ENCODE results near the gene TSPAN18.

Gene TSPAN18

DNA sequence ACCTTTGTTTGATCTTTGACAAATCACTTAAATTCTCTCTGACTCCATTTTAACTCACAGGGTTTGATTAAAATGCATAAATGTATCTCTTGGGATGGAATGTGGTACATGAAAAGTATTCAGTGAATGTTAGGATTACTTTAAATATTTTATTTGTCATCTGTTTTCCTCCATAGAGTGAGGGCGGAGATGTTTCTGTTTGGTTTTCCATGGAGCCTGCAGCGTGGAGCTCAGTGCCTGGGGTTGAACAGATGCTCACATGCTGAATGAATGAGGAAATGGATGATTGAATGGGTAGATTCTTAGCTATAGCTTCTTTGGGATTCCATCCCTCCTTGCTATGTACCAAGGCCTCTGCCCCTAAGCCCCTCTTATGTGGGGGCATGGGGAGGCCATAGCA is 10.0 kb downstream of the TSPAN18 start:
- H3K27ac ChIP-seq (ENCODE audit: insufficient read depth, low read length, poor library complexity, severe bottlenecking): no peak overlapping the region
- no peaks in the 10 kb centered on the region for H3K27me3 ChIP-seq (replicated peaks; ENCODE audit: control insufficient read depth, insufficient read depth, low read length, poor library complexity, severe bottlenecking)
- no peaks in the 10 kb centered on the region for H3K4me1 ChIP-seq (ENCODE audit: control insufficient read depth, insufficient read depth, low read length, poor library complexity, severe bottlenecking)
- H3K36me3 ChIP-seq (ENCODE audit: control insufficient read depth, insufficient read depth, low read length): peaks cover 9% of the 10 kb centered on the region
- no peak overlapping the region for H3K4me3 ChIP-seq (ENCODE audit: insufficient read depth, low read depth, low read length, poor library complexity, severe bottlenecking)
- no peak for DNase-seq
- no peaks in the 10 kb centered on the region for H3K9me3 ChIP-seq (ENCODE audit: control insufficient read depth, low read length)

DNA sequence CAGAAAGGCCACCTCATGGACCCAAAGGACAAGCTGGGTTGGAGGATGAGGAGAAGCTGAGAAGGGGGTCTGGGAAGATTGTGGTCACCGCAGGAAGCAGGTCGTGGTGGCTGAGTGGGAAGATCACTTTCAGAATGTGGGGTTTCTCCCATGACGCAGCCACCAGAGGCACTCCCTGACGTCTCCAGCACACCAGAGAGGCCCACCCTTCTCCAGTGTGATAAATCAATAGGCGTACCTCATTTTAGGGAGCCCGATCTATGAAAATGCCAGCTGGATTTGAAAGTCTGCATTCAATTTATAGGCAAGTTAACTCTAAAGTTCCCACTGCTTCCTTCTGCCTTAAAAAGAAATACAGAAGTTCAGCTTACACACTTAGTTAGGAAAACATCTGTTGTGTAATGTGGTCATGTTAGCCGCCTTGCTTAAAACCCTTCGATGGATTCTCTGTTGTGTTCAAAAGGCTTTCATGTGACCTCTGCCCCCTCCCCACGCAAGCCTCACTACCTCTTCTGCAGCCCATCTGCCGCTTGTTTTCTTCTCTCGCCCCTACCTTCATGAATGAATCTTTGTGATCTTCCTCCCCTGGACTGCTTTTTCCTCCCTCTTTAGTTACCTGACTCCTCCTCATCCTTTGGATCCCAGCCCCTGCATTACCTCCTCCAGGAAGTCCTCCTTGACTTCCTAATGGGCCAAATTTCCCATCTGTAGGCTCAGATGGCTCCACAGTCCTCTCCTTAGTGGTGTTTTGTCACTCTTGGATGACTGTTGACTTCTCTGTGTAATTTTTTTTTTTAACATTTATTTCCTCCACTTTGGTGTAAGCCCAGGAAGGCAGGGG is 10.7 kb downstream of the TSPAN18 start:
- Histone ChIP-seq H3K4me3 (ENCODE audit: insufficient read depth, low read depth, low read length, poor library complexity, severe bottlenecking) (no peak overlapping the region), H3K36me3 (ENCODE audit: control insufficient read depth, insufficient read depth, low read length) (peaks cover 9% of the 10 kb centered on the region), H3K27me3 (replicated peaks; ENCODE audit: control insufficient read depth, insufficient read depth, low read length, poor library complexity, severe bottlenecking) (no peaks in the 10 kb centered on the region), H3K9me3 (ENCODE audit: control insufficient read depth, low read length) (no peaks in the 10 kb centered on the region), H3K4me1 (ENCODE audit: control insufficient read depth, insufficient read depth, low read length, poor library complexity, severe bottlenecking) (no peaks in the 10 kb centered on the region), H3K27ac (ENCODE audit: insufficient read depth, low read length, poor library complexity, severe bottlenecking) (no peak overlapping the region)
- DNase-seq: no peak

DNA sequence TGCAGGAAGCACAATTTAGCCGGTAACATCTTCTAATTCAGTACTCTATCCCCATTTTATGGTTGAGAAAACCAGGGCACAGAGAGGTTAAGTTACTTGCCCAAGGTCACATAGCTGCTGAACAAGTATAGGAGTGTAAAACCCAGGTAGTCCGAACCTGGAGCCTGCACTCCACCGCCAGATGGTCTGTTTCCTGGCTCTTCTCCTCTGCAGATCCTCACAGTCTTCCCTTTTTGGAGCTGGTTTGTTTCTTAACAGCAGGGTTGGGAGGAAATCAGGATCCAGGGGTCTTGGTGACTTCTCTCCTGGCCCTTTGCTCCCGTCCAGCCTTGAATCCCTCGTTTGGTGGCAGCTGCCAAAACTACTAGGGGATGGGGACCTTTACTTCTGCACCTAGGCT is 12.0 kb downstream of the TSPAN18 start:
- Histone ChIP-seq H3K9me3 (ENCODE audit: control insufficient read depth, low read length) (no peaks in the 10 kb centered on the region), H3K27me3 (replicated peaks; ENCODE audit: control insufficient read depth, insufficient read depth, low read length, poor library complexity, severe bottlenecking) (no peaks in the 10 kb centered on the region), H3K4me1 (ENCODE audit: control insufficient read depth, insufficient read depth, low read length, poor library complexity, severe bottlenecking) (no peaks in the 10 kb centered on the region), H3K4me3 (ENCODE audit: insufficient read depth, low read depth, low read length, poor library complexity, severe bottlenecking) (no peak overlapping the region), H3K36me3 (ENCODE audit: control insufficient read depth, insufficient read depth, low read length) (peaks cover 9% of the 10 kb centered on the region), H3K27ac (ENCODE audit: insufficient read depth, low read length, poor library complexity, severe bottlenecking) (no peak overlapping the region)
- DNase-seq: no peak

DNA sequence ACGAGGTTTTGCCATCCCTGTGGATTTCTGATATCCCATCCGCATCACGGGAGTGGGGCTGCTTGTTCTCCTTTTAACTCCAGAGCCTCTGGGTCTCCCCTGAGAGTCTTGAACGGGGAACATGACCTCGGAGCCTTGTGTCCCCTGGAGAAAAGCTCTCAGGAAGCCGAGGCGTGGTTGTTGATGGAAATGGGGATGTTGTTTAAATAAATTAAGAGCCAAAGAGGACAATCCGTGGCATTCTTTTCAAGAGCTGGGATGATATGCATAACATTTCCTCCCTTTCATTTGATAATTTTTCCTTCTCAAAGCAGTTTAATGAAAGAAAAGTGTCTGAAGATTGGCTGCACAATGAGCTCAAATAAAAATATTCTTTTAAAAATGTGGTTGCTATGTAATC is 14.2 kb downstream of the TSPAN18 start:
- DNase-seq: no peak
- H3K27ac ChIP-seq (ENCODE audit: insufficient read depth, low read length, poor library complexity, severe bottlenecking): no peak overlapping the region
- H3K4me3 ChIP-seq (ENCODE audit: insufficient read depth, low read depth, low read length, poor library complexity, severe bottlenecking): no peak overlapping the region
- no peaks in the 10 kb centered on the region for H3K27me3 ChIP-seq (replicated peaks; ENCODE audit: control insufficient read depth, insufficient read depth, low read length, poor library complexity, severe bottlenecking)
- H3K9me3 ChIP-seq (ENCODE audit: control insufficient read depth, low read length): no peaks in the 10 kb centered on the region
- H3K36me3 ChIP-seq (ENCODE audit: control insufficient read depth, insufficient read depth, low read length): peaks cover 9% of the 10 kb centered on the region
- H3K4me1 ChIP-seq (ENCODE audit: control insufficient read depth, insufficient read depth, low read length, poor library complexity, severe bottlenecking): peaks cover 1% of the 10 kb centered on the region

DNA sequence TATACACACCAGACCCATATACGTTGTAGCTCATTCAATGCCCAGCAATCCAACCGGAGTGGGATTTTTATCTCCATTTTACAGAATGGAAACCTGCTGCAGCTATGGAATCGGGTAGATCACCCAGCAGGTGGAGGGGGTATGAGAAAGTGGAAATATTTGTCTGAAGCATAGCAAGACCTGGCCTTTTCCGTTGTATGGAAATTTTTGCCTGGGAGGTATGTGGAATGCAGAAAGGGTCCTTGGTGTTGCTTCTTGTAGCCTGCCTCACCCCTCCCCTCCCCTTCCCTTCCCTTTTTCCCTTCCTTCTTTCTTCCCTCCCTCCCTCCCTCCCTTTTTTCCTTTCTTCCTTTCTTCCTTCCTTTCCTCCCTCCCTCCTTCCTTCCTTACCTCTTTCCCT is 15.2 kb downstream of the TSPAN18 start:
- DNase-seq: no peak
- Histone ChIP-seq H3K9me3 (ENCODE audit: control insufficient read depth, low read length) (no peaks in the 10 kb centered on the region), H3K27ac (ENCODE audit: insufficient read depth, low read length, poor library complexity, severe bottlenecking) (no peak overlapping the region), H3K4me1 (ENCODE audit: control insufficient read depth, insufficient read depth, low read length, poor library complexity, severe bottlenecking) (peaks cover 10% of the 10 kb centered on the region), H3K27me3 (replicated peaks; ENCODE audit: control insufficient read depth, insufficient read depth, low read length, poor library complexity, severe bottlenecking) (no peaks in the 10 kb centered on the region), H3K4me3 (ENCODE audit: insufficient read depth, low read depth, low read length, poor library complexity, severe bottlenecking) (no peak overlapping the region), H3K36me3 (ENCODE audit: control insufficient read depth, insufficient read depth, low read length) (peaks cover 9% of the 10 kb centered on the region)

DNA sequence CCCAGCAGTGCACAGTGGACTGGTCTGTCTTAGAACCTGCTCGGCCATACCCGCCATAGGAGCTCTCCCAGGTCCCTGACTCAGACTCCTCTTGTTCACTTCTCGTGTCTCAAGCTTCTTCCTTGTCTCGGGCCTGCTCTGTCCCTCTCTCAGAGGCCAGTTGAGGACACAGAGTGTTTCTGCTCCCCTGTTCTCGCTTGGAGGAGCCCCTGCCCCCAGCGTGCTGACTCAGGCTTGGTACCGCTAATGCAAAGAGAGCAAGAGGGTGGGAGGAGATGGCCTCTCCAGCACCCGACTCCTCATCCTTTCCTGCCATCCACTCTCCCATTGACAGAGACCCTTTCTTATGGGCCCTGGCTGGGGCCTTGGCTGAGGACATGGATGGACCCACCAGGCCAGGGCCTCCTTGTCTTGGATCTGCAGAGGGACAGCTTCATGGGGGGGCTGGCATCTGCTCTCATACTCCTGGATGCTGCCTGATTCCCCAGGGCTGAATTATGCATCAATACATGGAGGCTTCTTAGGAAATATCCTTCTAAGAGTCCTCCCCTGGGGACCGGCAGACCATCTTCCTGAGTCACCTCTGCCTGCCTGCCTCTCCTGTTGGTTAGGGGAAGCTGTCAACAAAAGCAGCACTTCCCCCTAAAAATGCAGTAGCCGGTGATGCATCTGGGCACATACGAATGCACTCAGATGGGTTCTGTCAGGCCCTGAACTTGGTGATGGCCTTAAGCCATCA is 15.9 kb downstream of the TSPAN18 start:
- H3K27me3 ChIP-seq (replicated peaks; ENCODE audit: control insufficient read depth, insufficient read depth, low read length, poor library complexity, severe bottlenecking): no peaks in the 10 kb centered on the region
- peaks cover 9% of the 10 kb centered on the region for H3K36me3 ChIP-seq (ENCODE audit: control insufficient read depth, insufficient read depth, low read length)
- DNase-seq: no peak
- no peak overlapping the region for H3K27ac ChIP-seq (ENCODE audit: insufficient read depth, low read length, poor library complexity, severe bottlenecking)
- H3K4me1 ChIP-seq (ENCODE audit: control insufficient read depth, insufficient read depth, low read length, poor library complexity, severe bottlenecking): peaks cover 17% of the 10 kb centered on the region
- H3K9me3 ChIP-seq (ENCODE audit: control insufficient read depth, low read length): no peaks in the 10 kb centered on the region
- H3K4me3 ChIP-seq (ENCODE audit: insufficient read depth, low read depth, low read length, poor library complexity, severe bottlenecking): no peak overlapping the region

DNA sequence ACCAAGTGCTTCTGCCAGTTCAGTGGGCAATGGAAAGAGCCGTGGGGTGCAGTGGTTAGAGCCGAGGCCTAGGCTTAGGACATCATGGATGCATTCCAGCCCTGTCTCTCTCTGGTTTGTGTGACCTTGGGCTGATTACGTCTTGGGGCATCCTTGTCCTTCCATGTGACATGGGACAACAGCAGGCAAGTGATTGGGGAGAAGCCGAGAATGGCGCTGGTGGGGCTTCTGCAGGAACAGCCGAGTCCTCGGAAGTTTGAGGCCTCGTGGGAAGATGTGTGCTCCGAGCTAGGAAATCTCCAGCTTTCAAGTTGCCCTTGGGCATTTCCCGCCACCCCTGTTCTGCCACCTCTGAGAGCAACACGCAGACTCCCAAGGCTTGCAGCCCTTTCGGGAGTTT is 16.6 kb downstream of the TSPAN18 start:
- DNase-seq: no peak
- H3K36me3 ChIP-seq (ENCODE audit: control insufficient read depth, insufficient read depth, low read length): peaks cover 7% of the 10 kb centered on the region
- no peak overlapping the region for H3K4me3 ChIP-seq (ENCODE audit: insufficient read depth, low read depth, low read length, poor library complexity, severe bottlenecking)
- H3K9me3 ChIP-seq (ENCODE audit: control insufficient read depth, low read length): no peaks in the 10 kb centered on the region
- H3K27ac ChIP-seq (ENCODE audit: insufficient read depth, low read length, poor library complexity, severe bottlenecking): no peak overlapping the region
- peaks cover 21% of the 10 kb centered on the region for H3K4me1 ChIP-seq (ENCODE audit: control insufficient read depth, insufficient read depth, low read length, poor library complexity, severe bottlenecking)
- no peaks in the 10 kb centered on the region for H3K27me3 ChIP-seq (replicated peaks; ENCODE audit: control insufficient read depth, insufficient read depth, low read length, poor library complexity, severe bottlenecking)

DNA sequence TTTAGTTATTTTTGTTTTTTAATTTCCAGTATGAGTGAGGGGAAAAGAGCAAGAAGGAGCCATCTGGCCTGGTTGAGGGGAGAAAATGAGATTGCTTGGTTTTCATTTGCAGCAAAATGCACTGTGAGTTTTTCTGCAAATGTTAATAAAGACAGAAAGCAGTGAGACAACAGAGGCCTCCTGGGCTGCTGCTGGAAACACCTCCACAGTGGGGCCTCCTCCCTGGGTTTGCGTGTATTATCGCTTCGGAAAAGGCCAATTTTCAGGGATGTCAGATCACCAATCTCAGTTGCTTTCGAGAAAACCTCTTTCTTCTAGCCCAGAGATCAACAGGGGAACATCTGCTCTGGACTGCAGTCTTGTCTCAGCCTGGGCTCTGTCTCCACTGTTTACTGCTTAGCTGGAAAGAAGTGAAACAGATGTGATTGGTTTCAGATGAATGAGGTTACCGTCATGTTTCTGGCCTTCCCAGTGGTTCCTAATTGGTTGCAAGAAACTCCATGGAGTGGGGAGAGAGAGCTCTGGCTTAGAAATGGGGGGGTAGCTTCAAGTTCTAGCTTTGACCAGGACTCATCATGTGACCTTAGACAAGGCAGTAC is 17.3 kb downstream of the TSPAN18 start:
- Histone ChIP-seq H3K27ac (ENCODE audit: insufficient read depth, low read length, poor library complexity, severe bottlenecking) (no peak overlapping the region), H3K9me3 (ENCODE audit: control insufficient read depth, low read length) (no peaks in the 10 kb centered on the region), H3K4me3 (ENCODE audit: insufficient read depth, low read depth, low read length, poor library complexity, severe bottlenecking) (no peak overlapping the region), H3K4me1 (ENCODE audit: control insufficient read depth, insufficient read depth, low read length, poor library complexity, severe bottlenecking) (peaks cover 21% of the 10 kb centered on the region), H3K27me3 (replicated peaks; ENCODE audit: control insufficient read depth, insufficient read depth, low read length, poor library complexity, severe bottlenecking) (no peaks in the 10 kb centered on the region), H3K36me3 (ENCODE audit: control insufficient read depth, insufficient read depth, low read length) (no peaks in the 10 kb centered on the region)
- no peak for DNase-seq

DNA sequence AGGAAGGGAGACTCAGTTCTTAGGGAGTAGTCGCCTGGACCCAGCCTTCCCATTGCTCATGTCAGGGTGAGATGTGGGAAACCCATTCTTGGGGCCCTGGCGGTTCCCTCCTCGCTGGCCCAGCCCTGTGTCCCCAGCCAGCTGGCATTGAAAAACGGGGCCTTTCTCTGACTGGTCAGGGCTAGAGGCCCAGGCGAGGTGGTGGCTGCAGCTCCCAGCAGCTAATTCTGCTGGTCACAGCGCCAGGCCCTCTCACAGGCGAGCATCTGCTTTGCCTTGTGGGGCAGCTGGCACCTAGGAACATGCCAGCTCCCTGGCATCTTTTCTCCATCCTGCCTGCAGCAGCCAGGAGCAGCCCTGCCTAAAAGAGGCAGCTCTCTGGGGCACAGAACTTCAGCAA is 20.1 kb downstream of the TSPAN18 start:
- no peaks in the 10 kb centered on the region for H3K27me3 ChIP-seq (replicated peaks; ENCODE audit: control insufficient read depth, insufficient read depth, low read length, poor library complexity, severe bottlenecking)
- peaks cover 21% of the 10 kb centered on the region for H3K4me1 ChIP-seq (ENCODE audit: control insufficient read depth, insufficient read depth, low read length, poor library complexity, severe bottlenecking)
- no peak overlapping the region for H3K4me3 ChIP-seq (ENCODE audit: insufficient read depth, low read depth, low read length, poor library complexity, severe bottlenecking)
- no peaks in the 10 kb centered on the region for H3K36me3 ChIP-seq (ENCODE audit: control insufficient read depth, insufficient read depth, low read length)
- H3K9me3 ChIP-seq (ENCODE audit: control insufficient read depth, low read length): no peaks in the 10 kb centered on the region
- DNase-seq: no peak
- peak overlapping the region; percentile 38 for H3K27ac ChIP-seq (ENCODE audit: insufficient read depth, low read length, poor library complexity, severe bottlenecking)

DNA sequence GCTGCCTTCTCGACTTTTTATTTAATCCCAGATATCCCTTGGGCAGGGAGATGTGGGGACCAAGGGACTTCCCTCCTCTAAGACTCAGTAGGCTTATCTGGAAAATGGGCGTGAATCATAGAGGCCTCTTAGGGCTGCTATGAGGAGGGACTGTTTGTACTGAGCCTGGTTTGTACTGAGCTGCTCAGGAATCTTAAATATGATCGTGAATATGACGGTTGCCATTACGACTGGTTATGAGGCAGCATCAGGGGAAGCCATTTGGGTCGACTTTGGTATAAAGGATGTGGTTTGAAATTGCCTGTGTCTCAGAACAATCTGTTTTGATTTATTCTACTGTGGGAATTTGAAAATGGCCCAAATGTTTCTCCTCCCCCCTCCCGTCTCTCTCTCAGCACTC is 20.6 kb downstream of the TSPAN18 start:
- no peaks in the 10 kb centered on the region for H3K9me3 ChIP-seq (ENCODE audit: control insufficient read depth, low read length)
- H3K27ac ChIP-seq (ENCODE audit: insufficient read depth, low read length, poor library complexity, severe bottlenecking): peak overlapping the region; percentile 38
- H3K36me3 ChIP-seq (ENCODE audit: control insufficient read depth, insufficient read depth, low read length): no peaks in the 10 kb centered on the region
- DNase-seq: no peak
- no peak overlapping the region for H3K4me3 ChIP-seq (ENCODE audit: insufficient read depth, low read depth, low read length, poor library complexity, severe bottlenecking)
- peaks cover 21% of the 10 kb centered on the region for H3K4me1 ChIP-seq (ENCODE audit: control insufficient read depth, insufficient read depth, low read length, poor library complexity, severe bottlenecking)
- no peaks in the 10 kb centered on the region for H3K27me3 ChIP-seq (replicated peaks; ENCODE audit: control insufficient read depth, insufficient read depth, low read length, poor library complexity, severe bottlenecking)

Measured in effector memory CD4-positive, alpha-beta T cell (primary cell).